CD8-positive, alpha-beta memory T cell (primary cell): ENCODE data around the gene KBTBD8. TPM values are rescaled to one million over a fixed set of nuclear protein-coding genes. Genes with fewer than 3 reads are reported as not detected.

ENCODE experiments used
- CTCF ChIA-PET: fragments of 350-600 bp; sonication (Branson Sonifier 250); formaldehyde crosslinking; loops from one replicate; lab custom pipeline; 2021; ENCODE audit warnings: antibody characterized with exemption; lab: Charles Lee
- POLR2A ChIA-PET: fragments of 350-600 bp; sonication (Branson Sonifier 250); formaldehyde crosslinking; loops from one replicate; lab custom pipeline; 2021; ENCODE audit warnings: antibody characterized with exemption; lab: Charles Lee
- DNase-seq, 5 donors: peaks; one replicate each; pipeline versions ENCODE4 v3.0.0 to v3.0.0-alpha.2; 2020 to 2022; ENCODE audit warnings: mixed read lengths in 1 of 5
- H3K27ac ChIP-seq: one replicate; pipeline ENCODE4 v1.7.0; 2013; ENCODE audit warnings: low read depth, mild to moderate bottlenecking, low read length, moderate library complexity
- H3K27me3 ChIP-seq: 2 replicates; pipeline ENCODE4 v1.7.0; 2013; ENCODE audit warnings: low read length, mild to moderate bottlenecking; ENCODE audit not compliant: insufficient read depth, poor library complexity, severe bottlenecking
- H3K36me3 ChIP-seq: 2 replicates; pipeline ENCODE4 v1.7.0; 2013; ENCODE audit warnings: mild to moderate bottlenecking, low read length, moderate library complexity; ENCODE audit not compliant: insufficient read depth
- H3K4me1 ChIP-seq: 2 replicates; pipeline ENCODE4 v1.7.0; 2013; ENCODE audit warnings: mild to moderate bottlenecking, low read length, moderate library complexity; ENCODE audit not compliant: insufficient read depth
- H3K4me3 ChIP-seq: 2 replicates; pipeline ENCODE4 v1.7.0; 2013; ENCODE audit warnings: mild to moderate bottlenecking, low read length
- H3K9me3 ChIP-seq: 2 replicates; pipeline ENCODE4 v1.7.0; 2013; ENCODE audit warnings: mild to moderate bottlenecking, low read length
- H3K27ac Mint-ChIP-seq, 8 donors: one replicate each; pipeline ENCODE4 v1.8.0; 2020 to 2021; ENCODE audit warnings: mixed read lengths in 8 of 8, mild to moderate bottlenecking in 6 of 8, inconsistent platforms in 3 of 8, moderate library complexity in 3 of 8
- H3K27me3 Mint-ChIP-seq, 2 donors: one replicate each; pipeline ENCODE4 v1.8.0; 2020 to 2021; ENCODE audit warnings: mixed read lengths in 2 of 2, mild to moderate bottlenecking in 1 of 2, moderate library complexity in 1 of 2
- H3K36me3 Mint-ChIP-seq, 3 donors: one replicate each; pipeline ENCODE4 v1.8.0; 2020 to 2021; ENCODE audit warnings: mixed read lengths in 3 of 3, inconsistent platforms in 1 of 3, mild to moderate bottlenecking in 1 of 3
- H3K4me1 Mint-ChIP-seq, 3 donors: one replicate each; pipeline ENCODE4 v1.8.0; 2020 to 2021; ENCODE audit warnings: mixed read lengths in 3 of 3, inconsistent platforms in 1 of 3, mild to moderate bottlenecking in 1 of 3
- H3K4me3 Mint-ChIP-seq, 7 donors: one replicate each; pipeline ENCODE4 v1.8.0; 2020 to 2021; ENCODE audit warnings: mixed read lengths in 7 of 7, mild to moderate bottlenecking in 6 of 7, moderate library complexity in 4 of 7, inconsistent platforms in 2 of 7
- H3K9me3 Mint-ChIP-seq, 5 donors: one replicate each; pipeline ENCODE4 v1.8.0; 2020 to 2022; ENCODE audit warnings: mixed read lengths in 5 of 5, mild to moderate bottlenecking in 3 of 5, moderate library complexity in 2 of 5, inconsistent platforms in 1 of 5
- polyA plus RNA-seq: library from polyadenylated mRNA; unstranded; fragments of 300-500 nt; fragmentation: Illumina TruSeq; gene quantifications from one replicate; pipeline ENCODE4 v1.2.3, GENCODE V29; 2021
- total RNA-seq, 2 experiments: library from RNA; stranded (reverse); gene quantifications; one replicate each; pipeline ENCODE4 v1.2.3, GENCODE V29; 2021

Gene KBTBD8
- total and polyA plus RNA-seq, 3 experiments from 2014 or later = 3.6 to 23.3 (median 21.9) TPM

- no peak for DNase-seq
- ChIA-PET POLR2A (no interaction called here), CTCF (no interaction called here)
- Histone ChIP-seq H3K27ac (no peak overlapping the region), H3K36me3 (no peaks in the 10 kb centered on the region), H3K4me3 (no peak overlapping the region), H3K9me3 (no peaks in the 10 kb centered on the region), H3K27me3 (no peaks in the 10 kb centered on the region), H3K4me1 (no peaks in the 10 kb centered on the region)
- Mint-ChIP-seq H3K36me3 (no peaks in the 10 kb centered on the region), H3K27me3 (no peaks in the 10 kb centered on the region), H3K9me3 (no peaks in the 10 kb centered on the region), H3K27ac (no peak overlapping the region), H3K4me3 (no peak overlapping the region), H3K4me1 (no peaks in the 10 kb centered on the region)
These were observed 30.1 kb downstream of the KBTBD8 start for GRCh38 chr3:67028001-67028784.

- Mint-ChIP-seq H3K9me3 (no peaks in the 10 kb centered on the region), H3K27ac (no peak overlapping the region), H3K36me3 (peaks cover 0 to 3% (median 0%) of the 10 kb centered on the region in 3 donors), H3K4me3 (no peak overlapping the region), H3K27me3 (peaks cover 4 to 6% of the 10 kb centered on the region in 2 donors), H3K4me1 (no peaks in the 10 kb centered on the region)
- H3K36me3 ChIP-seq = no peaks in the 10 kb centered on the region
- DNase-seq = no peak
- no peaks in the 10 kb centered on the region for H3K9me3 ChIP-seq
- no peak overlapping the region for H3K27ac ChIP-seq
- no peaks in the 10 kb centered on the region for H3K4me1 ChIP-seq
- H3K4me3 ChIP-seq = no peak overlapping the region
- ChIA-PET CTCF (no interaction called here), POLR2A (interaction anchor here (0.7 kb wide), 1 partner anchor 84 kb away, joined by 11 read pairs; no protein-coding TSS in a partner anchor)
- no peaks in the 10 kb centered on the region for H3K27me3 ChIP-seq
These were observed 33.0 kb downstream of the KBTBD8 start for GRCh38 chr3:67030785-67031740.

GRCh38 chr3:67031986-67032385, 33.9 kb downstream of the KBTBD8 start:
- peaks cover 0 to 3% (median 0%) of the 10 kb centered on the region in 3 donors for H3K36me3 Mint-ChIP-seq
- no peaks in the 10 kb centered on the region for H3K4me1 ChIP-seq
- H3K27me3 Mint-ChIP-seq = peaks cover 4 to 6% of the 10 kb centered on the region in 2 donors
- H3K27ac Mint-ChIP-seq = no peak overlapping the region
- no peak overlapping the region for H3K27ac ChIP-seq
- CTCF ChIA-PET = no interaction called here
- DNase-seq = no peak
- no peaks in the 10 kb centered on the region for H3K9me3 ChIP-seq
- POLR2A ChIA-PET = no interaction called here
- no peaks in the 10 kb centered on the region for H3K27me3 ChIP-seq
- H3K4me3 ChIP-seq = no peak overlapping the region
- no peaks in the 10 kb centered on the region for H3K36me3 ChIP-seq
- no peaks in the 10 kb centered on the region for H3K4me1 Mint-ChIP-seq
- H3K9me3 Mint-ChIP-seq = no peaks in the 10 kb centered on the region
- H3K4me3 Mint-ChIP-seq = no peak overlapping the region

- POLR2A ChIA-PET = no interaction called here
These were observed 35.0 kb downstream of the KBTBD8 start for GRCh38 chr3:67033079-67033478.

GRCh38 chr3:67034371-67034770, 36.3 kb downstream of the KBTBD8 start:
- no peaks in the 10 kb centered on the region for H3K9me3 Mint-ChIP-seq
- no peak overlapping the region for H3K27ac Mint-ChIP-seq
- Histone ChIP-seq H3K27ac (no peak overlapping the region), H3K27me3 (no peaks in the 10 kb centered on the region), H3K36me3 (no peaks in the 10 kb centered on the region), H3K4me3 (no peak overlapping the region), H3K4me1 (no peaks in the 10 kb centered on the region), H3K9me3 (no peaks in the 10 kb centered on the region)
- no peaks in the 10 kb centered on the region for H3K4me1 Mint-ChIP-seq
- ChIA-PET CTCF (no interaction called here), POLR2A (no interaction called here)
- H3K36me3 Mint-ChIP-seq = peaks cover 0 to 3% (median 0%) of the 10 kb centered on the region in 3 donors
- DNase-seq = no peak
- H3K27me3 Mint-ChIP-seq = peaks cover 4 to 6% of the 10 kb centered on the region in 2 donors
- H3K4me3 Mint-ChIP-seq = no peak overlapping the region

More at GRCh38 chr3:67033079-67033478, 35.0 kb downstream of the KBTBD8 start:
- Mint-ChIP-seq H3K27ac (no peak overlapping the region), H3K4me3 (peak overlapping the region in 1 of 7 donors; percentile 38), H3K27me3 (peaks cover 4 to 6% of the 10 kb centered on the region in 2 donors), H3K9me3 (no peaks in the 10 kb centered on the region), H3K36me3 (peaks cover 0 to 3% (median 0%) of the 10 kb centered on the region in 3 donors), H3K4me1 (no peaks in the 10 kb centered on the region)
- CTCF ChIA-PET = no interaction called here
- Histone ChIP-seq H3K27me3 (no peaks in the 10 kb centered on the region), H3K4me3 (no peak overlapping the region), H3K9me3 (no peaks in the 10 kb centered on the region), H3K36me3 (no peaks in the 10 kb centered on the region), H3K4me1 (no peaks in the 10 kb centered on the region), H3K27ac (no peak overlapping the region)
- DNase-seq = no peak

GRCh38 chr3:67037615-67038014, 39.5 kb downstream of the KBTBD8 start:
- ChIA-PET CTCF (interaction anchor here (1.0 kb wide), 1 partner anchor 66 kb away, joined by 7 read pairs; no protein-coding TSS in a partner anchor), POLR2A (no interaction called here)
- Mint-ChIP-seq H3K27ac (no peak overlapping the region), H3K9me3 (no peaks in the 10 kb centered on the region), H3K4me1 (no peaks in the 10 kb centered on the region), H3K4me3 (no peak overlapping the region), H3K27me3 (peaks cover 4 to 6% of the 10 kb centered on the region in 2 donors), H3K36me3 (peaks cover 0 to 3% (median 0%) of the 10 kb centered on the region in 3 donors)
- H3K4me3 ChIP-seq = no peak overlapping the region
- DNase-seq = no peak
- no peaks in the 10 kb centered on the region for H3K27me3 ChIP-seq
- H3K27ac ChIP-seq = no peak overlapping the region
- no peaks in the 10 kb centered on the region for H3K36me3 ChIP-seq
- H3K4me1 ChIP-seq = no peaks in the 10 kb centered on the region
- no peaks in the 10 kb centered on the region for H3K9me3 ChIP-seq

DNA sequence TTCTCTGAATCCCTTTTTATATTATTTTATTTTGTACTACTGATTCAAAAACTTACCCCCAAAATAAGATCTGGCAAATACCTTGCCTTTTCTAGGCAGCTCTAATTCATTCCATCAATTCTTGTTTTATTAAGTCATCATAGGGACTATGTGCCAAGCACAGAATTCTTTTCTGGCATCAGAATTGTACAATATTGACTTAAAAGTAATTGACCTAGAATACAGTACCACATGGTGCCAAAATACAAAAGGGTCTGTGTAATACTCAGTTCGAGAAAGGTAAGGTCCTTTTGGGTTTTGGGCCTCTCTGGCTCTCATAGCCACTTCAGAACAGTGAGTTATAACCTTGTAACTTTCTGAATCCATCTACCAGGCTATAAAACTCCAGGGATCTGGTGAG, 46.2 kb downstream of the KBTBD8 start:
- Mint-ChIP-seq H3K4me3 (no peak overlapping the region), H3K4me1 (peaks cover 2 to 5% (median 3%) of the 10 kb centered on the region in 3 donors), H3K27ac (no peak overlapping the region), H3K9me3 (no peaks in the 10 kb centered on the region), H3K36me3 (no peaks in the 10 kb centered on the region), H3K27me3 (no peaks in the 10 kb centered on the region)
- H3K27me3 ChIP-seq = no peaks in the 10 kb centered on the region
- no peaks in the 10 kb centered on the region for H3K9me3 ChIP-seq
- POLR2A ChIA-PET = no interaction called here
- no peak overlapping the region for H3K27ac ChIP-seq
- DNase-seq = no peak
- CTCF ChIA-PET = no interaction called here
- no peak overlapping the region for H3K4me3 ChIP-seq
- H3K4me1 ChIP-seq = no peaks in the 10 kb centered on the region
- H3K36me3 ChIP-seq = no peaks in the 10 kb centered on the region
